Activated CD4-positive, alpha-beta T cell treated with anti-CD3 and anti-CD28 coated beads for 48 hours (primary cell): ENCODE data around the gene TMEM126A.
"Not testable (repeated sequence)": the region's sequence is repeated elsewhere in the genome, so short reads cannot be mapped to it uniquely, and the experiment has no call there.

Experiments used
- DNase-seq: peaks from one replicate; pipeline ENCODE4 v3.0.0-alpha.2; 2020

TMEM126A gene

DNA sequence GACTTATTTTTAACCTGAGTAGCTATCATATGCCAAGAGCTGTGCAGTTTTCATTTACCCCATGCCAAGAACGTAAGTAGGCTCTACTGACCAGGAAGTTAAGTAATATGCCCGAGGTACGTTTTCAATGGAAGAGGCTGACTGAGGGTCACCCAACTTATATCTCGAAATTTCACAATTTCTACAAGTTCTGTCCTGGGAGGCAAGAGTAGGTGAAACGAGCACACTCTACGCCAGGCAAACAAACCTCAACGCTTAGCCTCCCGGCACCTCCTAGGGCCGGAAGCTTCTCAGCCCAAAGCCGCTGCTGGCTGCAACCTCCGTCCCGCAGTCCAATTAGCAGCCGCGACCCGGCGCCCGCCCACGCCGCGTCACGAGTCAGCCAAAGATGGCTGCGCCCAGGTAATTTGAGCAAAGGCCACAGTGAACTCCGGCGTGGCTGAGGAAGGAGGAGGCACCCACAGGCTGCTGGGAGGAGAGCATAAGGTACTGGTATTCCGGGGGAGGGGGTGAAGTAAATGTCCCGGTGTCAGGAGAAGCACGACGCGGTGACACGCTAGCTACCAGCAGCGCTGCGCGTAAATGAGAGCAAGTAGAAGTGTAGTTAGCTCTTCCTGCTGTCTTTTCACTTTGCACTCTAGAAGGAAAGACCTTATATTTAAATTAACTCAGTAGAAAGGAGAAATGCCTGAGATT, at the start of gene TMEM126A:
TMEM126A (plus strand) TSS at position 364 of the 696 bp plus-strand sequence. CDS start 2,289 bp downstream, outside the sequence.
- peak; percentile 95 for DNase-seq

DNA sequence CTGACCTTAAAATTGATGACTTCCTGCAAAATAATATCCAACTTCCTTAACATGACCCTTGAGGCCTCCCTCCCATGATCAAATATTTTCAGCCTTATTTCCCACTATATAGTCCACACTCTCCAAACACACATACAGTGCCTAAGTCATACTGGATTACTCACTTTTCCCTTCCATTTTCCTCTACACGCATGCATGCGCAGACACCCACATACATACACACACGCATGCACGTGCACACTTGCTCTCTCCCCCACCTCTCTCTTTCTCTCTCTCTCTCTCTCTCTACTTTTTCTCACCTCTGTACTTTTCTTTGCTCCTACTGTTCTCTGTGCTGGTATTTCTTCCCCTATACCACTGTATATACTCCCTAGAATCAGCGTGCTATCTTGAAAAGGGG, 48.7 kb upstream of the TMEM126A start:
- no peak for DNase-seq

DNA sequence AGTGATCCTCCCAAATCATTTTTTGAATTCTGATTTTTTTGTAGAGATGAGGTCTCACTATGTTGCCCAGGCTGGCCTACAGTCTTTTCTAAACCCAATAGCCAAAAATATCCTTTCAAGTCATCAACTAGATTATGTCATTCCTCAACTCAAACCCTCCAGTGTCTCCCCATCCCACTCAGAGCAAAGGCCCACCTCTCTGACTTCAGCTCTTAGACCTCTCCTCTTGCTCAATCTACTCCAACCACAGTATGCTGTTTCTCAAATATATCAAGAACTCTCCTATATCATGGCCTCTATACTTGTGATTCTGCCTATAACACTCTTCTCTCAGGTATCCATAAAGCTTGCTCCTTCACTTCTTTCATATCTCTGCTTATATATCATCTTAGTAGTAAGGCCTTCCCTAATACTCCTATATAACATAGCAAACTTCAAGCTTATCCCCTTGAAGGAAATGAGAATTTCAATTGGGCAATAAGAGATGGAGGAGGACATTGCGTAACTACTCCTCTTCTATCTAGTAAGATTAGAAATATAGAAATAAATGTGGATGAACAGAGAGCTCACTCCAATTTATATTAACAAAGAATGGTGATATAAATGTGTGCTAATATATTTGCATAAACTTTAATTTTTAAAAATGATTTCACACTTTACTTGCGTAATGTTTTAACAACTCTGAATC, 45.1 kb upstream of the TMEM126A start:
- no peak for DNase-seq

DNA sequence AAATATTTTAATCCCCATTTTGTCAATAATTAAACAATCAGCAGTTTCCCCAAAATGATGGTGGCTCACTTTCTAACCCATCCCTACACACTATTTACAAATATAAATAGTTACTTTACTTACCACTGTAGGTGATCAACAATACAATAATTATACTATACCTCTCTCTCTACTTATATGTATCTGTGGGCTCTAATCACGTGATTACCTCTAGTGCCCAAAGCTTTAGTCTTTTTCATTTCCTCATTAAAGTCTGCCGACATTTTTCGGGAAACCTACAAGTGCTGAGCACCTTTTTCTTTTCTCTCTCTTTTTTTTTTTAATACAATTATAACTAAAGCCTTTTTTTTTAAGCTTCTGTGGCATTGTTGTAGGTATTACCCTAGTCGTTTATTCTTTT, 44.5 kb upstream of the TMEM126A start:
- no peak for DNase-seq

DNA sequence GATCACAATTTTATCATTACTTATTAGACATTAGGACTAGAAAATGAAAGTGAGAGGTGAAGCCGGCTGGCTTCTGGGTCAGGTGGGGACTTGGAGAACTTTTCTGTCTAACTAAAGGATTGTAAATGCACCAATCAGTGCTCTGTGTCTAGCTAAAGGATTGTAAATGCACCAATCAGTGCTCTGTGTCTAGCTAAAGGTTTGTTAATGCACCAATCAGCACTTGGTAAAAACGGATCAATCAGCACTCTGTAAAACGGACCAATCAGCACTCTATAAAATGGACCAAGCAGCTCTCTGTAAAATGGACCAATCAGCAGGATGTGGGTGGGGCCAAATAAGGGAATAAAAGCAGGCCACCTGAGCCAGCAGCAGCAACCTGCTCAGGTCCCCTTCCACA, 41.5 kb upstream of the TMEM126A start:
- DNase-seq = not testable (repeated sequence)

DNA sequence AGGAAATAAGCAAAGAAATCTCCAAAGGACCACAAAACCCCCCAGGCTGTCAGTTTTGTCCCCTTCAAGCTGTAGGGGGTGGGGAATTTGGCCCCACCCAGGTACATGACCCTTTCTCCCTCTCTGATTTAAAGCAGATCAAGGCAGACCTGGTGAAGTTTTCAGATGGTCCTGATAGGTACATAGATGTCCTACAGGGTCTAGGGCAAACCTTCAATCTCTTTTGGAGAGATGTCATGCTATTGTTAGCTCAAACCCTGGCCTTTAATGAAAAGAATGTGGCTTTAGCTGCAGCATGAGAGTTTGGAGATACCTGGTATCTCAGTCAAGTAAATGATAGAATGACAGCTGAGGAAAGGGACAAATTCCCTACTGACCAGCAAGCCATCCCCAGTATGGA, 39.1 kb upstream of the TMEM126A start:
- DNase-seq = not testable (repeated sequence)

DNA sequence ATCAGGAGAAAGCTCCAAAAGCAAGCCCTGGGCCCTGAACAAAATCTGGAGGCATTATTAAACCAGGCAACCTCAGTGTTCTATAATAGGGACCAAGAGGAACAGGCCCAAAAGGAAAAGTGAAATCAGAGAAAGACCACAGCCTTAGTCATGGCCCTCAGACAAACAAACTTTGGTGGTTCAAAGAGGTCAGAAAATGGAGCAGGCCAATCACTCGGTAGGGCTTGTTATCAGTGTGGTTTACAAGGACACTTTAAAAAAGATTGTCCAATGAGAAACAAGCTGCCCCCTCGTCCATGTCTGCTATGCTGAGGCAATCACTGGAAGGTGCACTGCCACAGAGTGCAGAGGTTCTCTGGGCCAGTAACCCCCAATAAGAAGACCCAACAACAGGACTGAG, 38.5 kb upstream of the TMEM126A start:
- DNase-seq = not testable (repeated sequence)

DNA sequence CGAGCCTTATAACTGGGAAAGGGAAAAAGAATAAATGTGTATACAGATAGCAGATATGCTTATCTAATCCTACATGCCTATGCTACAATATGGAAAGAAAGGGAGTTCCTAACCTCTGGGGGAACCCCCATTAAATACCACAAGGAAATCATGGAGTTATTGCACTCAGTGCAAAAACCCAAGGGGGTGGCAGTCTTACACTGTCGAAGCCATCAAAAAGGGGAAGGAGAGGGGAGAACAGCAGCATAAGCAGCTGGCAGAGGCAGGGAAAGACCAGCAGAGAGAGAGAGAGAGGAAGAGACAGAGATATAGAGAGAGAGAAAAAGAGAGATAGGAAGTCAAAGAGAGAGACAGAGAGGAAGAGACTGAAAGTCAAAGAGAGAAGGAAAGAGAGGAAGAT, 36.1 kb upstream of the TMEM126A start:
- not testable (repeated sequence) for DNase-seq

DNA sequence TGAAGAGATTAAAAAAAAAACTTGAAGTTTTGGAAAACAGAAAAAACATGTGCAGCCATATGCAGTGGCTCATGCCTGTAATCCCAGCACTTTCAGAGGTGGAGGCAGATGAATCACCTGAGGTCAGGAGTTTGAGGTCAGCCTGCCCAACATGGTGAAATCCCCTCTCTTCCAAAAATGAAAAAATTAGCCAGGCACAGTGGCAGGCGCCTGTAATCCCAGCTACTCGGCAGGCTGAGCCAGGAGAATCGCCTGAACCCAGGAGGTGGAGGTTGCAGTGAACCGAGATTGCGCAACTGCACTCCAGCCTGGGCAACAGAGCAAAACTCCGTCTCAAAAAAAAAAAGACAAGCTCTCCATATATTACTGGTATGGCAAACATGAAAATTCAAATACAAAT, 28.3 kb upstream of the TMEM126A start:
- peak; percentile 16 for DNase-seq

DNA sequence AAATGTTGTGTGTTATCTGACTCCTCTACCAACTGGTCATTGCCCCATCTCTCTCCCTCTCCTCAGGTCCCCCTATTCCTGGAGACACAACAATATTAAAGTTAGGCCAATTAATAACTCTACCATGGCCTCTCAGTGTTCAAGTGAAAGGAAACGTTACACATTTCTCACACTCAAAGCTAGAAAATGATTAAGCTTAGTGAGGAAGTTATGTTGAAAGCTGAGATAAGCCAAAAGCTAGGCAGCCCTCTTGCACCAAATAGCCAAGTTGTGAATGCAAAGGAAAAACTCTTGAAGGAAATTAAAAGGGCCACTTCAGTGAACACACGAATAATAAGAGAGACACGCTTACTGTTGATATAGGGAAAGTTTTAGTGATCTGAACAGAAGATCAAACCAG, 27.5 kb upstream of the TMEM126A start:
- DNase-seq = no peak

DNA sequence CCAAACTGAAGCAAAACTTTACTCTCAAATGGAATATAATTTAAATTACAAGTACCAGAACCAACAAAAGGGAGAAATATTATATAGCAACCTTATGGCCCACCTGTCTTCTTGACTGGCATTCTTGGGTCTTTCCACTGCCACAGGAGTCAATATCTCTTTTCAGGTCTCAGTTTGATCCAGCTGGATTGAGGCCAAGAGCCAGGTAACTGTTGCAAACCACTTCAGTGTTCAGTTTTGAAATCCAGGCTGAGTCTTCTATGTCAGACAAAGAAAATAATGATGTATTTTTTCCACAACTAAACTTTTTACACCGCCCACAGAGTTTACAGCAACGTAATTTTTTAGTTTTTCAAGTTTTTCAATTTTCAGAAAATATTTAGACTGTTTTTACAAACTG, 21.3 kb upstream of the TMEM126A start:
- peak; percentile 26 for DNase-seq

DNA sequence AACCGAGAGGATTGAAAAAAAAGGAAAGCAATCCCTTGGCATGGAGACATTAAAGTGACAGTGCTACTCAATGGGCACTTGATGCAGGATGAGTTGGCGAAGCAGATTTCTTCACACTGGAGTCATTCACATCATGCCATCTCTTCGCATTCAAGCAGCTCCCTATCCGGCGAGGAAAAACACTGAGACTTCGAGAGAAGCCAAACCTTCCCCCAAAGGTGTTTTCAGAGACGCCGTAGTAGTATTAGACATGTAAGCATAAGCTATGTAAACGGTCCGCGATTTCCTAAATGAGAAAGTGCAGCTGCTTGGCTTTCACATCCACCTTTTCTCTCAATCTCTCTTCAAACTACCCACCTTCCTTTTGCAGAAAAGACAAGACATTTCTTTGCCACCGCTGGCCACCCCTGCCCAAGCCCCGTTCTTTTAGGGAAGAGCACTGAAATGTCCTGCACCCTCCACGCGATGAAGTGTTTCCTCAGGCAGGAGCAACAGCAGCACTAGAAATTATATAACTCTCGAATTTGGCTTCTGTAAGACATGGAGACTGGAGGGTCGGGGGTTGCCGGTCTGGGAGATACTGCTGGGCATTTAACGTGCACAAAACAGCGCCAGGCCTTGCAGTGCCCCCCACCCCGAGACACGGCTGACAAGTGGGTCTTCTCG, 20.3 kb upstream of the TMEM126A start, which contains the start of gene DLG2:
DLG2 (minus strand) TSS at position 13 of the 666 bp plus-strand sequence.
- DNase-seq = peak; percentile 14

DNA sequence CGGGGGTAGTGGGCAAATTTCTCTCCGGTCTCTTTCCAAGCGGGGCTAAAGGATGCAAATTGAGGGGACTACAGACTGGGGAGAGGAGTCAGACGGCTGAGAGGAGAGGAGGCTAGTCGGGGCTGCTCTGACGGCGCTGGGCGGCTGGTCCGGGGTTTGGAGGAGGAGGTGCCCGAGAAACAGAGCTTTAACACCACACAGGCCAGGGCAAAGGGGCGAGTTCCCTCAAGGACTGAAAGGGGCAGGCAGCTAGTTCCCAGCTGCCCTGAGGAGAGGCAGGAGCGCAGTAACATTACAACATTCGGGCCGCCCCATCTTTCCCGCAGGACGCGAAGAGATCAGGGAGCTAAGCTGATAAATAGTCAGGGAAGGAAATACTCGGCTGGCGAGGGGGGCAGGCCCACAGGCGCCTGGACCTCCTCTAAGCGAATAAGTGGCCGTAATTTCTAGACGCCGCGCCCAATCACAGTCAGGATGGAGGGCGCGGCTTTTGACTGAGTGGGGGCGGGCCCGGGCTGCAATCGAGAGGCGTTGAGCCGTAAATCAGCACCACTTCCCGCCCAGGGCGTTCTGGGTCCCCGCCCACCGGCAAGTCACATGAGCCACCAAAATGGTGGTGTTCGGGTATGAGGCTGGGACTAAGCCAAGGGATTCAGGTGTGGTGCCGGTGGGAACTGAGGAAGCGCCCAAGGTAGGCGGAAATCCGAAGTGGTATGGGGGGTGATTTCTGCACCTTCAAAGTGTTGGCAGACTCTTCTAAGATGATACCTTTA, 19.6 kb upstream of the TMEM126A start, which contains the start of gene TMEM126B:
TMEM126B (plus strand) TSS at position 596 of the 773 bp plus-strand sequence; CDS start at position 611, 15 bp downstream.
- peak; percentile 98 for DNase-seq

DNA sequence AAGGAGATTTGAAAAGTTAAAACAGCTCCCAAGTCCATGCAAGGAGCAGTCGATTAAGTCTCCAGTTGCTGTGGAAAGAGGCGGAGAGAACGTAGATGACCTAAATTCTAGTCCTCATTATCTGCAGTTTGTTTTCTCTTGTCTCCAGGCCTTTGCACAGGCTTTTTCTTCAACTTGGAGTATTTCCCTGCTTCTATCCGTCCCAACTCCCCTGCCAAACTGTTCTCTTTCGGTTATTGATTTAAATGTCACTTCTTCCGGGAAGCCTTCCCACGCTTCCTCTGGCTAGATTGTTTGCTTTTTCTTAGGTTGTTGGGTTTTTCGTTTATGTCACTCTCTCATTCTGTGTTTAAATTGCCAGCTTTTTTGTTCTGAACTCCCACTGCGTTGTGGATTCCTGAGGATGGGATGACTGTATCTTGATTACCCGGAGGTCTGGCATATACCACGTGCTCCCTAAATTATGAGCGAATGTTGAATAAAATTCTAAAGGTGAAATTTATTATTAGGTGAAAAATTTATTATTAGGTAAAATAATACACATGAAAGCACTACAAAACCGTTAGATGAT, 18.9 kb upstream of the TMEM126A start:
- peak; percentile 21 for DNase-seq

DNA sequence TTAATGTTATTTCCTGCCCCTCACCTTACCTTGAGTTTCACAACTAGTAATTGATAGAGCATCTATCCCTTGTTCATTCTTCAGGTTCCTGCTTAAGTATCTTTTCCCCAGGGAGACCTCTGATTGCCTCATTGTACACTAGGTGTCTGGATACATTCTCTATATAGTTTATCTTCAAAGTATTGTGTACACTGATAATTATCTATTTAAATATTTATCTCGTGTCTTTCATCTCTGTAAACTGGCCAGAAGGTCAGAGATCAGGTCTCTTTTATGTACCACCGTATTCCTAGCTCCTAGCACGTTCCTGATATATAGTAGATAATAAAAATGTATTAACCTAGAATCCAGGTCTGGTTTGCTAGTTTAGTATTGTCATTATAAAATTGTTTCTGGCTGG, 13.0 kb upstream of the TMEM126A start:
- DNase-seq = no peak

DNA sequence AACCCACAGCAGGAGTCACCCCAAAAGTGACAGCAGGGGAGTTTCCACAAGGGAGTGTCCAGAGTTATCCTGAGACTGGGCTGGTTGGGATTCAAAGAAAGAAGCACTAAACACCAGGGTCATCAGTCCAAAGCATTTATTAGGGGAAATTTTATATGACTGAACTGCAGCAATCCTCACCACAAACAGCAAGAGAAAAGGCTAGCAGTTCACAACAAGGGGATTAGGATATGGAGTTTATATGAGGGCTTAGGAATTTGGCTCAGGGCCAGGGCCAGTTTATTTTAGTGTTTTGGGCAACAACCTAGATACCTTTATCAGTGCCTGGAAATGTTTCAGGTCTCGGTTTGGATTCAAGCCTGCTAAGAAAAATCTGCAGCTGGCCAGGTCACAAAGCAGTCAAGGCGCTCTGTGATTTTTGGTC, 4.6 kb upstream of the TMEM126A start:
- DNase-seq = no peak

DNA sequence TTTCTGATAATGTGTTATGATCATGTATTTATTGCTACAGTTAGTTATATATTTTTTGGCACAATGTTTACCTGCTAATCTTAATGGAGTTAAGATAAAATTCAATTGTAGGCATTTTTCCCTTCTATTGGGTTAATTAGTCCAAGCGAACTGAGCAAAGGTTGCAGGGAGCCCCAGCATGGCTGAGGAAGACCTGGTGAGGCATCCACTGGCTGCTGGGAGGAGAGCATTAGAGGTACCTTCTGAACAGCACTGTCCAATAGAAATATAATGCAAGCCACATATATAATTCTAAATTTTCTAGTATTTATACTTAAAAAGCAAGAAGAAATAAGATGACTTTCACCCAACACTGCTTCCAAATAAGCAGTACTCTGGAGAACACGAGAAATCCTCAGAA, 689 bp upstream of the TMEM126A start:
- no peak for DNase-seq

DNA sequence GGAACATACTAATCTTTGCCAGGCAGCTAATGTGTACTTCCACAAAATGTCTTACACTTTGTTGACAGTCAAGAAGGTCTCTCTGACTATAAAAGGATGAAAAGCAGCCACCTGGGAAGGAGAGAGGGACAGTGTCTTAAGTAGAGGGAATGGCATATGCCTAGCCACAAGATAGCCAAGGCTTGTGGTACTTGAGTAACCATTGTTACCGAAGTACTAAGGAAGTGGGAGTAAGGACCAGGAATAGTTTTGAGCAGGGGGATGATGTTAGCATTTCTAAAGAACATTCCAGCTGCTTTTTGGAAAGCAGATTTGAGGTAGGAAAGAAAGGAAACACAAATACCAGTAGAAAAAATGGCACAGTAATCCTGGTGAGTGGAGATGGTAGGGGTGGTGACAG, 3.4 kb downstream of the TMEM126A start:
- DNase-seq = no peak

DNA sequence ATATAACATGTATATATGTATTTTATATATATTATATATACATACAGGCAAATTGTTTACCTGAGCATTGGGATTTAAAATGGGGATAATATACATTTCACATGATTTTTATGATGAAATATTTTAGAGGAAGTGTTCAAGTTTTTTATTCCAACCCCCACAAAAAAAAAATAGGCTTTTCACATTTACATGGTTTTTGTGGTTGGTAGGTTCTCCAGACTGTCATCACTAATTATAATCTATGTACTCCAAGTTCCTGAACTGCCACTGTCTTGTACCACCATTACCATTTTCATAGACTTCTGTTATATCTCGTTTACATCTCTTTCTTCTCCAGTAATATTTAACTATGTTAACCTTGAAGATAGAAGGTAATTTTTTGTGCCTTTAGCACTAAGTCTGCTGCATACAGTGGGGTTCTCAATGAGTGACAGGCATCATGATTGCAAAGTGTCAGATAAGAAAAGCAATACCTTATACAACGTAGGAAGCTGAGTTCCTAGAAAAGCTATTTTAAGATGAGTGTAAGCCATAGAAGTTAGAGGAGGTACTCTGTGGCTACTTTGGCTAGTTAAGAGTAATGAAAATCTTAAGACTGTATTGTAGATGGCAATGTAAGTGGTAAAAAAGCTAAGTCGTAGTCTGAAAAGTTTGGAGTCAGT, 5.2 kb downstream of the TMEM126A start:
- no peak for DNase-seq

DNA sequence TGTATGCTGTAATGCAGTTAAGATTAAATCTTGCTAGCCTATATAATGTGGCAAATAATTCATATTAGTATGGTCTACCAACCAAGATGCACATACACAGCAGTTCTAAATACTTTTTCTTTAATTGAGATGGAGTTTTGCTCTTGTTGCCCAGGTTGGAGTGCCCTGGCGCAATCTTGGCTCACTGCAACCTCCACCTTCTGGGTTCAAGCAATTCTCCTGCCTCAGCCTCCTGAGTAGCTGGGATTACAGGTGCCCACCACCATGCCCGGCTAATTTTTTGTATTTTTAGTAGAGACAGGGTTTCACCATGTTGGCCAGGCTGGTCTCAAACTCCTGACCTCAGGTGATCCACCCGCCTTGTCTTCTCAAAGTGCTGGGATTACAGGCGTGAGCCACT, 6.6 kb downstream of the TMEM126A start:
- DNase-seq = not testable (repeated sequence)

DNA sequence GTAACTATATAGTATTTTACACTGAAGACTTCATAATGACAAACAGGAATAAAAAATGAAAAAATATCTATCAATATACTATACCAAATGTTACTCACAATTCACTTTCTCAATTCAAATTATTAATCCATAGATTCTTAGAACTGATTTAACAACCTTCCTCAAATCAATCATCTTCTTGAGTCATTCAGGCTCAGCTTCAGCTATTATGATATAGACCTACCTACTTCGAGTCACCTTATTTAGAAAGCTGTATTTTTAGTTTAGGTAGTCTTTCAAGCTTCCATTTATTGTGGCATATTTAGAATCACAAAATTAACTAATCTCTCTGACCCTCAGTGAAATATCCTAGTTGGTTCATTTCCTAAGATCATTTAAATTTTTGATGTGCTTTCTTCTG, 9.0 kb downstream of the TMEM126A start:
- DNase-seq = no peak

DNA sequence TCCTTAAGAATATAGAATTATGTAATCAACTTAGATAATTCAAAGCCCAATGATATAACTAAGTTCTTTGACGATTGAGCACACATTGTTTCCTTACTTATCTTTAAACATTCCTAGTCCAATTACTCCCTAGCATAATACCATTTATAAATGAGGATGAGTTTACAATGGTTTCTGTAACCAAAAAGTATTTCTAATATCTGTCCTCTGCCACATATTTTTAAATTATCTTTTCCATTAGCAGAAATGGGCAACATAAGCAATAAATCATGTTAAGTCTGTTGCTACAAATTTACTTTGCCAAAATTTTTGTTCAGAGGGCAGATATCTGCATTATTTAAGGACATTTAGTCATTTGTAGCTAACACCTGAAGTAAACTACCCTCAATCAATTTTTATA, 10.4 kb downstream of the TMEM126A start:
- DNase-seq = no peak
